GM23248 (cell line): Measurements from ENCODE around the gene LRIG3. TPM values are rescaled to one million over a fixed set of nuclear protein-coding genes. Genes with fewer than 3 reads are reported as not detected.
A peak's percentile ranks its signal among the peaks of the same experiment; 100 is the strongest.

Source experiments
- DNase-seq: peaks from one replicate; pipeline ENCODE4 v3.0.0-alpha.2; 2015
- H2AFZ ChIP-seq: fragments of 200-600 bp; sonication (generic); 2 replicates; pipeline ENCODE4 v1.6.1; 2016; ENCODE audit warnings: antibody characterized with exemption
- H3F3A ChIP-seq: fragments of 200-600 bp; sonication (generic); 2 replicates; pipeline ENCODE4 v1.6.1; 2016; ENCODE audit warnings: mild to moderate bottlenecking, antibody characterized with exemption, mixed run types; ENCODE audit not compliant: insufficient read depth
- H3K27ac ChIP-seq: fragments of 200-600 bp; sonication (generic); 2 replicates; pipeline ENCODE4 v1.5.1; 2016; ENCODE audit warnings: mild to moderate bottlenecking
- H3K27me3 ChIP-seq: fragments of 200-600 bp; sonication (generic); replicated peaks from 2 replicates; pipeline ENCODE4 v1.6.1; 2016; ENCODE audit warnings: mild to moderate bottlenecking; ENCODE audit not compliant: insufficient read depth
- H3K36me3 ChIP-seq: fragments of 200-600 bp; sonication (generic); 2 replicates; pipeline ENCODE4 v1.6.1; 2016; ENCODE audit warnings: low read depth, mild to moderate bottlenecking
- H3K4me1 ChIP-seq: fragments of 200-600 bp; sonication (generic); 2 replicates; pipeline ENCODE4 v1.6.1; 2016; ENCODE audit warnings: mild to moderate bottlenecking; ENCODE audit not compliant: insufficient read depth
- H3K4me2 ChIP-seq: fragments of 200-600 bp; sonication (generic); one replicate; pipeline ENCODE4 v1.6.1; 2016; ENCODE audit warnings: mild to moderate bottlenecking; ENCODE audit not compliant: unreplicated experiment
- H3K4me3 ChIP-seq: fragments of 200-600 bp; sonication (generic); 2 replicates; pipeline ENCODE4 v1.5.1; 2016; ENCODE audit warnings: mild to moderate bottlenecking
- H3K79me2 ChIP-seq: fragments of 200-600 bp; sonication (generic); 2 replicates; pipeline ENCODE4 v1.6.1; 2016; ENCODE audit warnings: mild to moderate bottlenecking; ENCODE audit not compliant: insufficient read depth
- H3K9ac ChIP-seq: fragments of 200-600 bp; sonication (generic); 2 replicates; pipeline ENCODE4 v1.6.1; 2016; ENCODE audit warnings: mild to moderate bottlenecking
- H3K9me2 ChIP-seq: fragments of 200-600 bp; sonication (generic); 2 replicates; pipeline ENCODE4 v1.6.1; 2016; ENCODE audit warnings: mixed run types, mild to moderate bottlenecking, moderate library complexity; ENCODE audit not compliant: insufficient read depth
- H3K9me3 ChIP-seq: fragments of 200-600 bp; sonication (generic); one replicate; pipeline ENCODE4 v1.6.1; 2017; ENCODE audit warnings: low read depth
- H4K20me1 ChIP-seq: fragments of 200-600 bp; sonication (generic); 2 replicates; pipeline ENCODE4 v1.6.0; 2016; ENCODE audit not compliant: insufficient read depth
- EZH2 ChIP-seq: fragments of 200-600 bp; sonication (generic); IDR thresholded peaks from 2 replicates; pipeline ENCODE4 v1.6.1; 2018; ENCODE audit warnings: antibody characterized with exemption, mild to moderate bottlenecking; ENCODE audit not compliant: insufficient read depth, poor library complexity, severe bottlenecking
- EZH2phosphoT487 ChIP-seq: fragments of 200-600 bp; sonication (generic); IDR thresholded peaks from 2 replicates; pipeline ENCODE4 v1.6.1; 2018; ENCODE audit warnings: antibody characterized with exemption, moderate library complexity, mild to moderate bottlenecking, low read depth; ENCODE audit not compliant: insufficient read depth
- WGBS, 2 experiments: methylation state at CpG; one replicate each; pipeline ENCODE4 v1.1.6; 2015 to 2017; ENCODE audit warnings: low lambda C conversion rate in 2 of 2, low coverage in 1 of 2; ENCODE audit errors: missing lambda C conversion rate in 2 of 2; 5-methylcytosine and 5-hydroxymethylcytosine counted together
- in situ Hi-C: fragments of 300-500 bp; cut with MboI; formaldehyde crosslinking; loops from 2 replicates; pipeline ENCODE4 v1.15.0; 2020
- polyA plus RNA-seq: library from polyadenylated mRNA; unstranded; fragments of >200 nt; fragmentation: Nextera tagmentation; extraction: Ambion mirVana; gene quantifications from 2 replicates; pipeline ENCODE4 v1.2.1, GENCODE V29; 2016
- total RNA-seq: library from RNA; depleted of rRNA; stranded (reverse); fragments of >200 nt; shearing (Covaris generic); gene quantifications from 2 replicates; pipeline ENCODE4 v1.2.3, GENCODE V29; 2014

Gene LRIG3
- total and polyA plus RNA-seq, 2 experiments from 2014 or later, result 9.2 to 29.3 TPM

DNA sequence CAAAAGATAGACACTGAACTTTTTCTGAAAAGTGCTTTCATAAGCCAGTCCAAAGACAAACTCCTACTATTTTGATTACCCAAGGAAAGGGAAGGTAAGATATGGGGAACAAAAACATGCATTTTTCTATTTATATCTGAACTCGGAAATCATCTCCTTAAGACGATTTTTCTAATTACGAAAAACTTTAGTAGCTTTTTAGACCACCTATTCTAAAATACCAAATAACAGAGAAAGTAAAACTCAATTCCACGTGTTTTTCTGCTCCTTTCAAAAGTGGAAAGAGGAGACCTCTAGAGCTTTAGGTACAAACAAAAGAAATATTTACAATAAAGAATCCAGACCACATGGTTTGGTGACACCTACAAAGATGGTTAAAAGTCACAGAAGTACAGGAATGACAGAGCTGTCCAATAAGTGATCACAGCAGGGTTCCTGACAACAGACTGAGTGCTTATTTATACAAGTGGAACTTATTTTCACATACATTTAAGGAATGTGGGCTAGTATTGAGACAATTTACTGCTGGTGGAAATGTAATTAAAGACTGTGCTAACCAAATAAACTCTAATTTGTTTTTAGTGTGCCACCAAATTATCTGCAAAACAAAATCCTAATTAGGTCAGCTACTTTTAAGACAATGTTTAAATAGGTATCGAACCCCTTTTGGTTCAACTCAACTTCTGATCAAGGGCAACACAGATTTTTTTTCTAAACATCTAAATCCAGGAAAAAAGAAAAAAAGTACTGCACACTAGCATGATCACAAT lies 2.4 kb downstream of the LRIG3 start:
- H3K9me3 ChIP-seq, result no peaks in the 10 kb centered on the region
- 1 to 2% methylated on average over 5 of the region's 5 CpGs for WGBS, 2 experiments
- peaks cover 38% of the 10 kb centered on the region; the same call in 1 of the 2 replicates for H3F3A ChIP-seq
- H3K9me2 ChIP-seq, result no peaks in the 10 kb centered on the region
- peak overlapping the region; percentile 95 for H3K4me3 ChIP-seq
- peak; percentile 36 for DNase-seq
- peak overlapping the region; percentile 90 for H2AFZ ChIP-seq
- H3K4me1 ChIP-seq, result peaks cover 34% of the 10 kb centered on the region
- H3K36me3 ChIP-seq, result peaks cover 12% of the 10 kb centered on the region; the same call in 1 of the 2 replicates
- in situ Hi-C loops, result loop anchor here (10.0 kb wide), 2 partner anchors 167 to 237 kb away; no protein-coding TSS in a partner anchor
- no peaks in the 10 kb centered on the region for H3K27me3 ChIP-seq
- H3K9ac ChIP-seq, result peak overlapping the region; percentile 84
- TF ChIP-seq EZH2phosphoT487, result no peak
- TF ChIP-seq EZH2, result no peak
- H3K27ac ChIP-seq, result peak overlapping the region; percentile 81
- H4K20me1 ChIP-seq, result no peaks in the 10 kb centered on the region
- peak overlapping the region; percentile 94 for H3K4me2 ChIP-seq
- peaks cover 71% of the 10 kb centered on the region for H3K79me2 ChIP-seq

DNA sequence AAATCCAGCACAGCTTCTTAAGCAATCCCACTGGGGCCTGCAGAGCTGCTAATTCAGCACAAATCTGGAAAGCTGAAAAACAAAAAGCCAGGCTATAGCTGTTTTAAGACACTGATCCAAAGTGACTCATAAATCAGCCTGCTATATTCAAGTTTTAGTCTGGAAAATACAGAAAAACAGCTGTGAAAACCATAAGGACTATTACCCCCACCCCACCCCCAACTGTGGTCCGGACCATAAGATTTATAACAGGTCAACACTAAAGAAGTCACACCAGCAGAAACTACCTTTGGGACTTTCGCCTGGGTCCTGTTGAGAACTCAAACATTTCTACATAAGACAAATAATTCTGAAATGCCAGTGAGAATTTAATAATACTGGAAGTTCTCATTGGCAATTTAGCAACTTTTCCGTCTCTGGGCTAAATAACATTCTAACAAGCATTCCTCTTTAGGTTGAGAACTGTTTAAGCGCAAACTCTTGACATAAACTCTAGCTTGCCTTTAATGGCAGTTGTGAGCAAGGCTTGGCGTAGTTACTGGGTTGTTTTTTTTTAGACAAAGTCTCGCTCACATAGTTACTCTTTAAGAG lies 3.3 kb downstream of the LRIG3 start:
- DNase-seq, result peak; percentile 79
- Histone ChIP-seq H3K4me1 (peaks cover 32% of the 10 kb centered on the region), H3K4me3 (peak overlapping the region; percentile 95), H3K27ac (peak overlapping the region; percentile 81), H2AFZ (peak overlapping the region; percentile 90), H4K20me1 (no peaks in the 10 kb centered on the region), H3K27me3 (no peaks in the 10 kb centered on the region), H3K9ac (peak overlapping the region; percentile 84), H3K9me3 (no peaks in the 10 kb centered on the region), H3K79me2 (peaks cover 79% of the 10 kb centered on the region), H3K4me2 (peak overlapping the region; percentile 94), H3K9me2 (no peaks in the 10 kb centered on the region), H3K36me3 (peaks cover 17% of the 10 kb centered on the region), H3F3A (peaks cover 38% of the 10 kb centered on the region; the same call in 1 of the 2 replicates)
- in situ Hi-C loops, result loop anchor here (10.0 kb wide), 2 partner anchors 168 to 238 kb away; no protein-coding TSS in a partner anchor
- WGBS, 2 experiments, result 2 to 5% methylated on average over 6 of the region's 6 CpGs
- TF ChIP-seq EZH2 (no peak), EZH2phosphoT487 (no peak)

DNA sequence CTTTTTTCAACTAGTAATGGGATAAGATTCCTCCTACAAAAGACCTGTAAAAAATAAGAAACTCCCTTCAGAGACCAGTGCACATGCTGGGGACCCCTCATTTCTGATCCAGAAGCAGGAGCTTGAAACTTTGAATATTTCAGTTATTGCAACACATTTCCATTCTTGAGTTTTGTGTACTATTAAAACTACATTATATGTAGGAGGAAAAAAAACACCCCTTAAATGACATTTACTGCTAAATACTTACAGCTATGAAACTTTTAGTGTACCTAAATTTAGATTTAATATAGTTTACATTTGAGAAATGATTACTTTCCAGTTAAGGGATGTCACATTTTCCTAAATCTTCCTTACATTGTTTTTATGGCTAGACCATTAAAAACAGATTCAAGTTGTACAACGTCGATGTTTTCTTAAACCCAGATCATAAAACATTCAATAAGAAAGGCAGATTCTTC lies 4.1 kb downstream of the LRIG3 start:
- Histone ChIP-seq H3K4me2 (peak overlapping the region; percentile 94), H3F3A (peaks cover 38% of the 10 kb centered on the region; the same call in 1 of the 2 replicates), H4K20me1 (no peaks in the 10 kb centered on the region), H3K9ac (peak overlapping the region; percentile 84), H3K27ac (peak overlapping the region; percentile 81), H3K9me3 (no peaks in the 10 kb centered on the region), H3K27me3 (no peaks in the 10 kb centered on the region), H2AFZ (peak overlapping the region; percentile 90; the same call in 1 of the 2 replicates), H3K79me2 (peaks cover 88% of the 10 kb centered on the region), H3K4me1 (peaks cover 32% of the 10 kb centered on the region), H3K4me3 (peak overlapping the region; percentile 95), H3K36me3 (peaks cover 25% of the 10 kb centered on the region), H3K9me2 (no peaks in the 10 kb centered on the region)
- 5 to 7% methylated on average over 2 of the region's 2 CpGs for WGBS, 2 experiments
- DNase-seq, result no peak
- in situ Hi-C loops, result loop anchor here (10.0 kb wide), 2 partner anchors 169 to 239 kb away; no protein-coding TSS in a partner anchor
- TF ChIP-seq EZH2phosphoT487 (no peak), EZH2 (no peak)

DNA sequence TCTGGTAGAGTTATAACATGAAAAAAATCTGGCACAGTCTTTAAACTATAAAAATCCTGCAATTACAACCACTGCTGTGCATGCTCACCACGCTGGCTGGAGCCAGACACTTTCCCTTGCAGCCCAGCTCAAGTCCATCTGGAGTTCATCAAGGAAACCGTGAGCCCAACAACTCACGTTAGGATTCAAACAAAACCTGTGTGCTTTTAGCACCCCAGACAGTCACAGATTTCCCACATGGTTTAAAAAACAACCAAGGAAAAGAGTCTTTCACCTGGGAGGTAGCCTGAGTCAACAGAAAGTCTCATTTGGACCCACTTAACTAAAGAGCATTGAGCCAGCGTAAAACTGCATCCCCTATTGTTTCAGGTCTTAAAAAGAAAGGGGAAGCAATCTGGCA lies 4.7 kb downstream of the LRIG3 start:
- Histone ChIP-seq H3K4me2 (peak overlapping the region; percentile 94), H3K9me3 (no peaks in the 10 kb centered on the region), H3K27ac (peak overlapping the region; percentile 81), H3K36me3 (peaks cover 30% of the 10 kb centered on the region), H3F3A (peaks cover 33% of the 10 kb centered on the region; the same call in 1 of the 2 replicates), H2AFZ (peak overlapping the region; percentile 90), H3K9me2 (no peaks in the 10 kb centered on the region), H3K4me3 (peak overlapping the region; percentile 95), H4K20me1 (no peaks in the 10 kb centered on the region), H3K79me2 (peaks cover 93% of the 10 kb centered on the region), H3K4me1 (peaks cover 27% of the 10 kb centered on the region), H3K27me3 (no peaks in the 10 kb centered on the region), H3K9ac (peak overlapping the region; percentile 84)
- 4% methylated on average over 4 of the region's 4 CpGs for WGBS, 2 experiments
- in situ Hi-C loops, result loop anchor here (10.0 kb wide), 2 partner anchors 169 to 239 kb away; no protein-coding TSS in a partner anchor
- TF ChIP-seq EZH2phosphoT487, result no peak
- DNase-seq, result peak; percentile 86
